Endothelial cell of umbilical vein (primary cell): ENCODE measurements around the gene COL4A1. TPM values are rescaled to one million over a fixed set of nuclear protein-coding genes. Genes with fewer than 3 reads are reported as not detected.

Source experiments
- BruUV-seq: library from RNA; stranded (reverse); fragments of 400-500 nt; replicated peaks from 2 replicates; lab custom pipeline; 2021; lab: Mats Ljungman, UMichigan
- CTCF ChIA-PET: fragments of 300-600, 350-600 bp; sonication (Branson Sonifier 250); formaldehyde crosslinking; loops from one replicate; lab custom pipeline; 2021; ENCODE audit warnings: antibody characterized with exemption, inconsistent platforms; lab: Charles Lee
- POLR2A ChIA-PET: fragments of 300-600, 350-600 bp; sonication (Branson Sonifier 250); formaldehyde crosslinking; loops from one replicate; lab custom pipeline; 2021; ENCODE audit warnings: antibody characterized with exemption, inconsistent platforms; lab: Charles Lee
- DNase-seq: peaks from one replicate; pipeline ENCODE4 v3.0.0-alpha.2; 2011; ENCODE audit warnings: low read depth, low spot score
- FAIRE-seq: peaks from 2 replicates; lab custom pipeline; 2011; peaks lifted over from hg19 to GRCh38; lab: Jason Lieb, UNC
- H2AFZ ChIP-seq: 2 replicates; pipeline ENCODE4 v1.6.0; 2012; ENCODE audit warnings: low read depth, low read length, control low read depth, inconsistent platforms
- H3K27ac ChIP-seq: 2 replicates; pipeline ENCODE4 v1.5.1; 2011; ENCODE audit warnings: low read depth, mild to moderate bottlenecking, control low read depth, low read length, moderate library complexity; ENCODE audit not compliant: insufficient read depth
- H3K27me3 ChIP-seq, 2 experiments: 2 replicates each; pipeline versions ENCODE4 v1.6.0 to v1.6.1; 2011; ENCODE audit warnings: low read length in 2 of 2, mixed read lengths in 1 of 2; ENCODE audit not compliant: control insufficient read depth in 2 of 2, insufficient read depth in 2 of 2
- H3K36me3 ChIP-seq, 2 experiments: 2 replicates in 1 of 2; 3 replicates in 1 of 2; pipeline ENCODE4 v1.5.1; 2011; ENCODE audit warnings: low read length in 2 of 2, mild to moderate bottlenecking in 1 of 2, moderate library complexity in 1 of 2; ENCODE audit not compliant: control insufficient read depth in 2 of 2, insufficient read depth in 2 of 2; ENCODE audit errors: extremely low read depth in 1 of 2
- H3K4me1 ChIP-seq: 3 replicates; pipeline ENCODE4 v1.5.1; 2011; ENCODE audit warnings: mild to moderate bottlenecking, low read length; ENCODE audit not compliant: control insufficient read depth, insufficient read depth; ENCODE audit errors: extremely low read depth
- H3K4me2 ChIP-seq: 2 replicates; pipeline ENCODE4 v1.6.1; 2011; ENCODE audit warnings: low read length, control low read depth, mixed read lengths; ENCODE audit not compliant: insufficient read depth
- H3K4me3 ChIP-seq, 3 experiments: fragments of 200-600 bp in 1 of 3; sonication (generic), shearing (Covaris generic) in 1 of 3; replicated peaks in 1 of 3; 2 replicates each; pipeline ENCODE4 v1.5.1; 2011 to 2016; ENCODE audit warnings: control low read depth in 3 of 3, low read length in 3 of 3, mild to moderate bottlenecking in 2 of 3, inconsistent platforms in 1 of 3, low read depth in 1 of 3, moderate library complexity in 1 of 3; ENCODE audit not compliant: insufficient read depth in 1 of 3
- H3K79me2 ChIP-seq: 2 replicates; pipeline ENCODE4 v1.6.0; 2012; ENCODE audit warnings: low read length, inconsistent platforms; ENCODE audit not compliant: control insufficient read depth, insufficient read depth
- H3K9ac ChIP-seq: replicated peaks from 2 replicates; pipeline ENCODE3; 2011; ENCODE audit warnings: low read length, control low read depth; ENCODE audit not compliant: insufficient read depth; ENCODE audit errors: extremely low read depth
- H3K9me1 ChIP-seq: replicated peaks from 3 replicates; pipeline ENCODE4 v1.6.0; 2011; ENCODE audit warnings: mild to moderate bottlenecking, low read length; ENCODE audit not compliant: control insufficient read depth, insufficient read depth; ENCODE audit errors: extremely low read depth
- H3K9me3 ChIP-seq: replicated peaks from 2 replicates; pipeline ENCODE4 v1.5.1; 2012; ENCODE audit warnings: low read length, inconsistent platforms; ENCODE audit not compliant: control insufficient read depth, insufficient read depth
- H4K20me1 ChIP-seq: replicated peaks from 2 replicates; pipeline ENCODE3; 2011; ENCODE audit warnings: mild to moderate bottlenecking, low read length; ENCODE audit not compliant: control insufficient read depth, insufficient read depth; ENCODE audit errors: extremely low read depth
- EZH2 ChIP-seq: IDR thresholded peaks from 2 replicates; pipeline ENCODE4 v1.6.1; 2012; ENCODE audit warnings: borderline replicate concordance, low read depth, mild to moderate bottlenecking, moderate library complexity, low read length, inconsistent platforms; ENCODE audit not compliant: severe bottlenecking
- FOS ChIP-seq: IDR thresholded peaks from 2 replicates; pipeline ENCODE4 v1.6.1; 2011; ENCODE audit warnings: mild to moderate bottlenecking, low read length, moderate library complexity, borderline replicate concordance; ENCODE audit not compliant: insufficient read depth
- GATA2 ChIP-seq: IDR thresholded peaks from 2 replicates; pipeline ENCODE4 v1.7.0; 2011; ENCODE audit warnings: low read depth, mild to moderate bottlenecking, moderate library complexity, mixed read lengths, low read length; ENCODE audit not compliant: insufficient read length, insufficient read depth
- JUN ChIP-seq: IDR thresholded peaks from 2 replicates; pipeline ENCODE4 v1.6.1; 2011; ENCODE audit warnings: borderline replicate concordance, low read depth; ENCODE audit not compliant: insufficient read length, insufficient read depth
- MYC ChIP-seq: IDR thresholded peaks from one replicate; pipeline ENCODE4 v1.6.1; 2011; ENCODE audit warnings: mild to moderate bottlenecking, low read depth, low read length
- POLR2A ChIP-seq: IDR thresholded peaks from 2 replicates; pipeline ENCODE4 v1.6.1; 2012; ENCODE audit warnings: low read depth, mild to moderate bottlenecking, control low read depth, low read length
- POLR2AphosphoS5 ChIP-seq: IDR thresholded peaks from 2 replicates; pipeline ENCODE4 v1.6.1; 2012; ENCODE audit warnings: low read depth, mild to moderate bottlenecking, control low read depth, low read length, moderate library complexity; ENCODE audit not compliant: insufficient read depth
- dilution Hi-C: fragments of 300-500 bp; cut with MboI; formaldehyde crosslinking; loops from one replicate; pipeline ENCODE4 v1.15.0; 2019; ENCODE audit warnings: low sequenced_read_pairs; ENCODE audit not compliant: extremely low pct_ligation_motif_present
- intact Hi-C: fragments of 100-400 bp; cut with micrococcal nuclease; formaldehyde crosslinking; loops from one replicate; pipeline ENCODE4 v1.10.0; 2022
- polyA plus RNA-seq, 4 experiments: library from polyadenylated mRNA; depleted of rRNA in 3 of 4; stranded (reverse) in 3 of 4; unstranded in 1 of 4; fragments of >200 nt; gene quantifications; 2 replicates each; pipeline versions ENCODE4 v1.2.1 to v1.2.3, GENCODE V29; 2011 to 2012; ENCODE audit warnings: missing spikeins in 1 of 4
- total RNA-seq: library from RNA; stranded (reverse); gene quantifications from 2 replicates; pipeline ENCODE4 v1.2.3, GENCODE V29; 2021
- TF ChIP-seq, protein P1 (sequence below): IDR thresholded peaks from 2 replicates; pipeline ENCODE4 v1.6.1; 2011; ENCODE audit not compliant: insufficient read depth, insufficient read length
- TF ChIP-seq, protein P2 (sequence below), 2 donors: IDR thresholded peaks; 1 replicate in 1 of 2; 2 replicates in 1 of 2; pipeline ENCODE4 v1.5.1; 2011; ENCODE audit warnings: low read length in 2 of 2, mild to moderate bottlenecking in 2 of 2, moderate library complexity in 2 of 2, control low read depth in 1 of 2, inconsistent platforms in 1 of 2, low read depth in 1 of 2; ENCODE audit not compliant: insufficient read depth in 1 of 2; ENCODE audit errors: extremely low read depth in 1 of 2

Gene COL4A1
- total and polyA plus RNA-seq, 2 donors (not counting 3 experiments of a cell fraction or from before 2014, with no cell fraction given): 384 to 1,119 TPM

DNA sequence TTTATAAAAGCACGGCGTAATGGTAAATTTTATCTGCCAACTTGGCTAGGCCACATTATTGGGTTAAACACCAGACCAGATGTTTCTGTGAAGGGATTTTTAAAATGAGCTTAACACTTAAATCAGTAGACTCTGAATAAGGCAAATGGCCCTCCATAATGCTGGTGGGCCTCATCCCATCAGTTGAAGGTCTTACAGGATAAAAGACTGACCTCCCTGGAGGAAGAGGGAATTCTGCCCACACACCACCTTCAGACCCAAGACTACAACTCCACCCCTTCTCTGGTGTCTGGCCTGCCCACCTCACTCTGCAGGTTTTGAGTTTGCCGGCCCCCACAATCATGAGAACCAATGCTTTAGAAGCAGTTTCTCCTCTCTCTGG lies 96.4 kb downstream of the COL4A1 start:
- no peak overlapping the region for H3K4me2 ChIP-seq
- POLR2A ChIA-PET: no interaction called here
- no peaks in the 10 kb centered on the region for H4K20me1 ChIP-seq
- TF ChIP-seq FOS (no peak), POLR2A (no peak)
- no peaks in the 10 kb centered on the region for H3K9me3 ChIP-seq
- H3K79me2 ChIP-seq: no peaks in the 10 kb centered on the region
- H3K4me1 ChIP-seq: no peaks in the 10 kb centered on the region
- no peak overlapping the region for H3K4me3 ChIP-seq
- H3K27me3 ChIP-seq: no peaks in the 10 kb centered on the region
- H2AFZ ChIP-seq: no peak overlapping the region
- no peak for FAIRE-seq
- H3K9ac ChIP-seq: no peak overlapping the region
- DNase-seq: no peak
- intact Hi-C loops (no loop called here), dilution Hi-C loops (no loop called here)
- H3K9me1 ChIP-seq: no peaks in the 10 kb centered on the region
- BruUV-seq: no TSS peak
- CTCF ChIA-PET: no interaction called here
- H3K27ac ChIP-seq: no peak overlapping the region
- H3K36me3 ChIP-seq: peaks cover 23 to 32% of the 10 kb centered on the region in 2 experiments

DNA sequence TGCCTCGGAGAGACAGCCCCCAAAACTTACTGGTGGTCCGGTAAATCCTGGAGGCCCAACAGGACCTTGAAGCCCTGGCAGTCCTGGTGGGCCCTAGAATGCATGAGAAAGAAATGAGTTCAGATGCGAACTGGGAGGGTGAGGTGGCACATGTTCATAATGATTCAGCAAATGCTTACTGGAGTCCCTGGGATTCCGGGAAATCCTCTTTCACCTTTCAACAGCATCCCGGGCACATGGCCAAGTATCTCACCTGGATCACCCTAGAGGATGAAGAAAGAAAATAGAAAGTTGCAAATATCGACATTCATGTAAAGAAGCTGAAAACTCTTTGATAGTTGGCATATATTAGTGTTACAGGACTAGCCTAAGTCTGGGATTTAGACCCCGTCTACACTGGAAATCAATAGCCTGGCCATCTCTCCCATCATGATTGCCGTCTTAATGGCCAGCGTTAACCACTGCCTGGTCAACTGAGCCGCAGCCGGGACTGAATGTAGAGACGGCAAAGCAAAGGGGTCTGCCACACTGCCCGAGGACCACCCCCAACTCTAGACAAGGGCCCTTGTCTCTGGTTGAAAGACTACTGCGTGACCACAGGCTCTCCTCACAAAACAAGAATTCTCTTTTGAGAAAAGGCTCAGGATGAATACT lies 96.9 kb downstream of the COL4A1 start:
- no peak overlapping the region for H3K4me3 ChIP-seq
- H3K79me2 ChIP-seq: no peaks in the 10 kb centered on the region
- FAIRE-seq: no peak
- no peaks in the 10 kb centered on the region for H3K9me1 ChIP-seq
- H3K4me1 ChIP-seq: no peaks in the 10 kb centered on the region
- H2AFZ ChIP-seq: no peak overlapping the region
- H3K36me3 ChIP-seq: peaks cover 23 to 35% of the 10 kb centered on the region in 2 experiments
- intact Hi-C loops: no loop called here
- ChIA-PET POLR2A (no interaction called here), CTCF (no interaction called here)
- no peak for DNase-seq
- TF ChIP-seq GATA2 (no peak), POLR2A (no peak), JUN (no peak), POLR2AphosphoS5 (no peak), FOS (no peak), MYC (no peak), EZH2 (no peak)
- TF ChIP-seq, protein P1, sequence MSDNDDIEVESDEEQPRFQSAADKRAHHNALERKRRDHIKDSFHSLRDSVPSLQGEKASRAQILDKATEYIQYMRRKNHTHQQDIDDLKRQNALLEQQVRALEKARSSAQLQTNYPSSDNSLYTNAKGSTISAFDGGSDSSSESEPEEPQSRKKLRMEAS: no peak
- TF ChIP-seq, protein P2, sequence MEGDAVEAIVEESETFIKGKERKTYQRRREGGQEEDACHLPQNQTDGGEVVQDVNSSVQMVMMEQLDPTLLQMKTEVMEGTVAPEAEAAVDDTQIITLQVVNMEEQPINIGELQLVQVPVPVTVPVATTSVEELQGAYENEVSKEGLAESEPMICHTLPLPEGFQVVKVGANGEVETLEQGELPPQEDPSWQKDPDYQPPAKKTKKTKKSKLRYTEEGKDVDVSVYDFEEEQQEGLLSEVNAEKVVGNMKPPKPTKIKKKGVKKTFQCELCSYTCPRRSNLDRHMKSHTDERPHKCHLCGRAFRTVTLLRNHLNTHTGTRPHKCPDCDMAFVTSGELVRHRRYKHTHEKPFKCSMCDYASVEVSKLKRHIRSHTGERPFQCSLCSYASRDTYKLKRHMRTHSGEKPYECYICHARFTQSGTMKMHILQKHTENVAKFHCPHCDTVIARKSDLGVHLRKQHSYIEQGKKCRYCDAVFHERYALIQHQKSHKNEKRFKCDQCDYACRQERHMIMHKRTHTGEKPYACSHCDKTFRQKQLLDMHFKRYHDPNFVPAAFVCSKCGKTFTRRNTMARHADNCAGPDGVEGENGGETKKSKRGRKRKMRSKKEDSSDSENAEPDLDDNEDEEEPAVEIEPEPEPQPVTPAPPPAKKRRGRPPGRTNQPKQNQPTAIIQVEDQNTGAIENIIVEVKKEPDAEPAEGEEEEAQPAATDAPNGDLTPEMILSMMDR (IDR thresholded peaks at IDR 0.05; ENCODE audit: extremely low read depth in 1 of 2, insufficient read depth in 1 of 2, low read depth in 1 of 2, low read length in 2 of 2): no peak
- H4K20me1 ChIP-seq: no peaks in the 10 kb centered on the region
- no peak overlapping the region for H3K27ac ChIP-seq
- dilution Hi-C loops: no loop called here
- no peaks in the 10 kb centered on the region for H3K9me3 ChIP-seq
- no peak overlapping the region for H3K4me2 ChIP-seq
- no TSS peak for BruUV-seq
- no peaks in the 10 kb centered on the region for H3K27me3 ChIP-seq
- no peak overlapping the region for H3K9ac ChIP-seq
